Measurements from ENCODE around the gene LMCD1.

DNA sequence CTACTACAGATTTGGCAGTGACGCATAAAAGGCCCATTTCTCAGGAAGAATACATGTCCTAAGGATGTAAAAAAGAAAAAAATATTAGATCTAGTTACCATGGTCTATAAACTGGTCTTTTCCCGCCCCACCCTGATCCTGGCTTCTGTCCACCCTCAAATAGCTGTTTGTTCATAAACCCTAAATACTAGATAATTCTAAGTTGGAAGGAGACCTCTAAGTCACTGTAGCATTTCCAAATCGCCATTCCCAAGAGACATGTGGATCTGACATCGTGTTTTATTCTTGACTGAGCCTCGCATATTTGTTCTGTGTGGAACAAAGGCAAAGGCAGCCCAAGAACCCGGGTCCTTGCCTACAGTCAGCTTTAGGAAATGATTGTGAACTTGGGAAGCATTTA lies 49.0 kb downstream of the LMCD1 start:
- TF ChIP-seq, protein P1, sequence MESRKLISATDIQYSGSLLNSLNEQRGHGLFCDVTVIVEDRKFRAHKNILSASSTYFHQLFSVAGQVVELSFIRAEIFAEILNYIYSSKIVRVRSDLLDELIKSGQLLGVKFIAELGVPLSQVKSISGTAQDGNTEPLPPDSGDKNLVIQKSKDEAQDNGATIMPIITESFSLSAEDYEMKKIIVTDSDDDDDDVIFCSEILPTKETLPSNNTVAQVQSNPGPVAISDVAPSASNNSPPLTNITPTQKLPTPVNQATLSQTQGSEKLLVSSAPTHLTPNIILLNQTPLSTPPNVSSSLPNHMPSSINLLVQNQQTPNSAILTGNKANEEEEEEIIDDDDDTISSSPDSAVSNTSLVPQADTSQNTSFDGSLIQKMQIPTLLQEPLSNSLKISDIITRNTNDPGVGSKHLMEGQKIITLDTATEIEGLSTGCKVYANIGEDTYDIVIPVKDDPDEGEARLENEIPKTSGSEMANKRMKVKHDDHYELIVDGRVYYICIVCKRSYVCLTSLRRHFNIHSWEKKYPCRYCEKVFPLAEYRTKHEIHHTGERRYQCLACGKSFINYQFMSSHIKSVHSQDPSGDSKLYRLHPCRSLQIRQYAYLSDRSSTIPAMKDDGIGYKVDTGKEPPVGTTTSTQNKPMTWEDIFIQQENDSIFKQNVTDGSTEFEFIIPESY (IDR thresholded peaks at IDR 0.05; ENCODE audit: borderline replicate concordance, low read depth), result no peak
- TF ChIP-seq, protein P2, sequence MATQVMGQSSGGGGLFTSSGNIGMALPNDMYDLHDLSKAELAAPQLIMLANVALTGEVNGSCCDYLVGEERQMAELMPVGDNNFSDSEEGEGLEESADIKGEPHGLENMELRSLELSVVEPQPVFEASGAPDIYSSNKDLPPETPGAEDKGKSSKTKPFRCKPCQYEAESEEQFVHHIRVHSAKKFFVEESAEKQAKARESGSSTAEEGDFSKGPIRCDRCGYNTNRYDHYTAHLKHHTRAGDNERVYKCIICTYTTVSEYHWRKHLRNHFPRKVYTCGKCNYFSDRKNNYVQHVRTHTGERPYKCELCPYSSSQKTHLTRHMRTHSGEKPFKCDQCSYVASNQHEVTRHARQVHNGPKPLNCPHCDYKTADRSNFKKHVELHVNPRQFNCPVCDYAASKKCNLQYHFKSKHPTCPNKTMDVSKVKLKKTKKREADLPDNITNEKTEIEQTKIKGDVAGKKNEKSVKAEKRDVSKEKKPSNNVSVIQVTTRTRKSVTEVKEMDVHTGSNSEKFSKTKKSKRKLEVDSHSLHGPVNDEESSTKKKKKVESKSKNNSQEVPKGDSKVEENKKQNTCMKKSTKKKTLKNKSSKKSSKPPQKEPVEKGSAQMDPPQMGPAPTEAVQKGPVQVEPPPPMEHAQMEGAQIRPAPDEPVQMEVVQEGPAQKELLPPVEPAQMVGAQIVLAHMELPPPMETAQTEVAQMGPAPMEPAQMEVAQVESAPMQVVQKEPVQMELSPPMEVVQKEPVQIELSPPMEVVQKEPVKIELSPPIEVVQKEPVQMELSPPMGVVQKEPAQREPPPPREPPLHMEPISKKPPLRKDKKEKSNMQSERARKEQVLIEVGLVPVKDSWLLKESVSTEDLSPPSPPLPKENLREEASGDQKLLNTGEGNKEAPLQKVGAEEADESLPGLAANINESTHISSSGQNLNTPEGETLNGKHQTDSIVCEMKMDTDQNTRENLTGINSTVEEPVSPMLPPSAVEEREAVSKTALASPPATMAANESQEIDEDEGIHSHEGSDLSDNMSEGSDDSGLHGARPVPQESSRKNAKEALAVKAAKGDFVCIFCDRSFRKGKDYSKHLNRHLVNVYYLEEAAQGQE (IDR thresholded peaks at IDR 0.05; ENCODE audit: low read depth, low read length), result no peak
- no peak for TF ChIP-seq TCF12 (IDR thresholded peaks at IDR 0.05)
- TF ChIP-seq, protein P3, sequence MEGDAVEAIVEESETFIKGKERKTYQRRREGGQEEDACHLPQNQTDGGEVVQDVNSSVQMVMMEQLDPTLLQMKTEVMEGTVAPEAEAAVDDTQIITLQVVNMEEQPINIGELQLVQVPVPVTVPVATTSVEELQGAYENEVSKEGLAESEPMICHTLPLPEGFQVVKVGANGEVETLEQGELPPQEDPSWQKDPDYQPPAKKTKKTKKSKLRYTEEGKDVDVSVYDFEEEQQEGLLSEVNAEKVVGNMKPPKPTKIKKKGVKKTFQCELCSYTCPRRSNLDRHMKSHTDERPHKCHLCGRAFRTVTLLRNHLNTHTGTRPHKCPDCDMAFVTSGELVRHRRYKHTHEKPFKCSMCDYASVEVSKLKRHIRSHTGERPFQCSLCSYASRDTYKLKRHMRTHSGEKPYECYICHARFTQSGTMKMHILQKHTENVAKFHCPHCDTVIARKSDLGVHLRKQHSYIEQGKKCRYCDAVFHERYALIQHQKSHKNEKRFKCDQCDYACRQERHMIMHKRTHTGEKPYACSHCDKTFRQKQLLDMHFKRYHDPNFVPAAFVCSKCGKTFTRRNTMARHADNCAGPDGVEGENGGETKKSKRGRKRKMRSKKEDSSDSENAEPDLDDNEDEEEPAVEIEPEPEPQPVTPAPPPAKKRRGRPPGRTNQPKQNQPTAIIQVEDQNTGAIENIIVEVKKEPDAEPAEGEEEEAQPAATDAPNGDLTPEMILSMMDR (IDR thresholded peaks at IDR 0.05), result no peak
- no peak for TF ChIP-seq MXI1 (IDR thresholded peaks at IDR 0.05; ENCODE audit: low read depth, low read length)
